Measurements from ENCODE around the gene DENND5B.
"Not testable (repeated sequence)": the region's sequence is repeated elsewhere in the genome, so short reads cannot be mapped to it uniquely, and the experiment has no call there.

Gene DENND5B

DNA sequence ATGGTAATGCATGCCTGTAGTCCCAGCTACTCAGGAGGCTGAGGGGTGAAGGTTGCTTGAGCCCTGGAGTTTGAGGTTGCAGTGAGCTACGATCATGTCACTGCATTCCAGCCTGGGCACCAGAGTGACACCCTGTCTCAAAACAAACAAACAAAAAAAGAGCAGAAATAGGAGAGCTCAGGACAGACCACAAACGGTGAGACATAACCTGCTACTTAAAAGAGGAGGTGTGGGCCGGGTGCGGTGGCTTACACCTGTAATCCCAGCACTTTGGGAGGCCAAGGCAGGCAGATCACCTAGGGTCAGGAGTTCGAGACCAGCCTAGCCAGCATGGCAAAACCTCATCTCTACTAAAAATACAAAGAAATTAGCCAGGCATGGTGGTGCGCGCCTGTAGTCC lies 115.3 kb downstream of the DENND5B start:
- H3K27me3 ChIP-seq (ENCODE audit: control insufficient read depth, insufficient read depth, low read length); H3K36me3 ChIP-seq (ENCODE audit: control insufficient read depth, insufficient read depth, low read length); H3K9ac ChIP-seq (ENCODE audit: low read length); H3K9me3 ChIP-seq (ENCODE audit: control insufficient read depth, low read length); H3K4me3 ChIP-seq (ENCODE audit: low read length); H3K4me1 ChIP-seq (ENCODE audit: control insufficient read depth, insufficient read depth, low read length): not testable (repeated sequence)

GRCh38 chr12:31474751-31475150 lies 116.2 kb downstream of the DENND5B start:
- no peak overlapping the region for H3K4me3 ChIP-seq (ENCODE audit: low read length)
- H3K9me3 ChIP-seq (ENCODE audit: control insufficient read depth, low read length), result no peaks in the 10 kb centered on the region
- peaks cover 6% of the 10 kb centered on the region for H3K4me1 ChIP-seq (ENCODE audit: control insufficient read depth, insufficient read depth, low read length)
- H3K36me3 ChIP-seq (ENCODE audit: control insufficient read depth, insufficient read depth, low read length), result no peaks in the 10 kb centered on the region
- H3K27me3 ChIP-seq (ENCODE audit: control insufficient read depth, insufficient read depth, low read length), result no peaks in the 10 kb centered on the region
- H3K9ac ChIP-seq (ENCODE audit: low read length), result no peak overlapping the region

DNA sequence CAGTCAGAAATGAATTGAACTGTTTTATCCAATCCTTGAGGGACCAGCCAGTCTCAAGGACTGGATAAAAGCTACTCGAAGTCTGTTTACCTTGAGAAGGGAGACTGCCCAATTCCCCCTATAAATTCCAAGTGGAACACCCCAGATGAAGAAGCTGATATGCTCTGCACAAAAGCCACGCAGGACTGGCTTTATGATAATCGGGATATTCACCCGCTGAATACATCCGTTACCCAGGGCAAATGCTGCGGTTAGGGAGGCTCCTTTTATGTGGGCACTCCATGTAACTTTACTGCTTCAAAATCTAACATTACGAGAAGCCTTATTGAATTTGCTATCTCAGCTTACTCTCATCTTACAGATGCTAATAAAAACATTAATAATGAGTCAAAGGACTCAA lies 119.1 kb downstream of the DENND5B start:
- no peak overlapping the region for H3K9ac ChIP-seq (ENCODE audit: low read length)
- H3K36me3 ChIP-seq (ENCODE audit: control insufficient read depth, insufficient read depth, low read length), result no peaks in the 10 kb centered on the region
- H3K9me3 ChIP-seq (ENCODE audit: control insufficient read depth, low read length), result no peaks in the 10 kb centered on the region
- H3K4me1 ChIP-seq (ENCODE audit: control insufficient read depth, insufficient read depth, low read length), result peaks cover 6% of the 10 kb centered on the region
- no peak overlapping the region for H3K4me3 ChIP-seq (ENCODE audit: low read length)
- H3K27me3 ChIP-seq (ENCODE audit: control insufficient read depth, insufficient read depth, low read length), result no peaks in the 10 kb centered on the region

DNA sequence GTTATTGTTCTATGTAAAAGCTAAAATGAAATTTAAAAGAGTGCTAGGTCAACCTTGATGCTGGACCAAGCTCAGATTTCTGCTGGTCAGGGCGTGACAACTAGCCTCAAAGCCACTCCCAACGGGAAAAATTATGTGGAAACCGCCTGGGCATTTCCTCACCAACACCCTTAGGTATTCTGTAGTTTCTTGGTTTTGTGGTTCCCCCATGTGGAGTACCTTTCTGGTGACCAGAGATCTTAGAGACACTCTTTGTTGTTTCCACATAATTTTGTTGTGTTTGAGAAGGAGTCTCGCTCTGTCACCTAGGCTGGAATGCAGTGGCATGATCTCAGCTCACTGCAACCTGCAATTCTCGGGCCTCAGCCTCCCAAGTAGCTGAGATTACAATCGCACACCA lies 119.9 kb downstream of the DENND5B start:
- Histone ChIP-seq H3K27me3 (ENCODE audit: control insufficient read depth, insufficient read depth, low read length) (no peaks in the 10 kb centered on the region), H3K4me3 (ENCODE audit: low read length) (no peak overlapping the region), H3K36me3 (ENCODE audit: control insufficient read depth, insufficient read depth, low read length) (no peaks in the 10 kb centered on the region), H3K9ac (ENCODE audit: low read length) (no peak overlapping the region), H3K9me3 (ENCODE audit: control insufficient read depth, low read length) (no peaks in the 10 kb centered on the region), H3K4me1 (ENCODE audit: control insufficient read depth, insufficient read depth, low read length) (peaks cover 6% of the 10 kb centered on the region)

DNA sequence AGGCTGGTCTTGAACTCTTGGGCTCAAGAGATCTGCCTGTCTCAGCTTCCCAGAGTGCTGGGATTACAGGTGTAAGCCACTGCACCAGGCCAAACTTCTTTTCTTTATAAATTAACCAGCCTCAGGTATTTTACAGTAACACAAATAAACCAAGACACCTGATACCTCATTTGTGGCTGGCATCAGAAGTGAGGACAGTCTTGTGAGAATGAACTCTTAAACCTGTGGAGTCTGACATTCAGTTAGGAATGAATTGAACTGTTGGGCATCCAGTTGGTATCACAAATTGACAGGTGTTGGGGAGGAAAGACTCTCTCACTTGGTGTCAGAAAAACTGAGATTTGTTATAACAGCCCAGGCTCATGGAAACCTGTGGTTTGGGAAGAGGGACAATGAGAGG lies 120.5 kb downstream of the DENND5B start:
- H3K9ac ChIP-seq (ENCODE audit: low read length), result no peak overlapping the region
- H3K9me3 ChIP-seq (ENCODE audit: control insufficient read depth, low read length), result no peaks in the 10 kb centered on the region
- peaks cover 6% of the 10 kb centered on the region for H3K4me1 ChIP-seq (ENCODE audit: control insufficient read depth, insufficient read depth, low read length)
- no peak overlapping the region for H3K4me3 ChIP-seq (ENCODE audit: low read length)
- no peaks in the 10 kb centered on the region for H3K27me3 ChIP-seq (ENCODE audit: control insufficient read depth, insufficient read depth, low read length)
- H3K36me3 ChIP-seq (ENCODE audit: control insufficient read depth, insufficient read depth, low read length), result no peaks in the 10 kb centered on the region

- Histone ChIP-seq H3K4me3 (ENCODE audit: low read length) (no peak overlapping the region), H3K27me3 (ENCODE audit: control insufficient read depth, insufficient read depth, low read length) (no peaks in the 10 kb centered on the region), H3K9ac (ENCODE audit: low read length) (no peak overlapping the region), H3K9me3 (ENCODE audit: control insufficient read depth, low read length) (no peaks in the 10 kb centered on the region), H3K36me3 (ENCODE audit: control insufficient read depth, insufficient read depth, low read length) (no peaks in the 10 kb centered on the region), H3K4me1 (ENCODE audit: control insufficient read depth, insufficient read depth, low read length) (no peaks in the 10 kb centered on the region)
Measured at GRCh38 chr12:31466768-31467167, 124.2 kb downstream of the DENND5B start.

GRCh38 chr12:31465002-31465401 lies 125.9 kb downstream of the DENND5B start:
- Histone ChIP-seq H3K9me3 (ENCODE audit: control insufficient read depth, low read length) (no peaks in the 10 kb centered on the region), H3K4me3 (ENCODE audit: low read length) (no peak overlapping the region), H3K9ac (ENCODE audit: low read length) (no peak overlapping the region), H3K36me3 (ENCODE audit: control insufficient read depth, insufficient read depth, low read length) (no peaks in the 10 kb centered on the region), H3K4me1 (ENCODE audit: control insufficient read depth, insufficient read depth, low read length) (no peaks in the 10 kb centered on the region), H3K27me3 (ENCODE audit: control insufficient read depth, insufficient read depth, low read length) (no peaks in the 10 kb centered on the region)

GRCh38 chr12:31460024-31460423 lies 130.9 kb downstream of the DENND5B start:
- H3K27me3 ChIP-seq (ENCODE audit: control insufficient read depth, insufficient read depth, low read length), result no peaks in the 10 kb centered on the region
- no peak overlapping the region for H3K9ac ChIP-seq (ENCODE audit: low read length)
- no peaks in the 10 kb centered on the region for H3K9me3 ChIP-seq (ENCODE audit: control insufficient read depth, low read length)
- H3K36me3 ChIP-seq (ENCODE audit: control insufficient read depth, insufficient read depth, low read length), result no peaks in the 10 kb centered on the region
- H3K4me1 ChIP-seq (ENCODE audit: control insufficient read depth, insufficient read depth, low read length), result no peaks in the 10 kb centered on the region
- H3K4me3 ChIP-seq (ENCODE audit: low read length), result no peak overlapping the region

- H3K27me3 ChIP-seq (ENCODE audit: control insufficient read depth, insufficient read depth, low read length), result no peaks in the 10 kb centered on the region
- H3K4me3 ChIP-seq (ENCODE audit: low read length), result no peak overlapping the region
- no peaks in the 10 kb centered on the region for H3K9me3 ChIP-seq (ENCODE audit: control insufficient read depth, low read length)
- H3K9ac ChIP-seq (ENCODE audit: low read length), result no peak overlapping the region
- H3K4me1 ChIP-seq (ENCODE audit: control insufficient read depth, insufficient read depth, low read length), result no peaks in the 10 kb centered on the region
- no peaks in the 10 kb centered on the region for H3K36me3 ChIP-seq (ENCODE audit: control insufficient read depth, insufficient read depth, low read length)
Measured at GRCh38 chr12:31456562-31456961, 134.4 kb downstream of the DENND5B start.

DNA sequence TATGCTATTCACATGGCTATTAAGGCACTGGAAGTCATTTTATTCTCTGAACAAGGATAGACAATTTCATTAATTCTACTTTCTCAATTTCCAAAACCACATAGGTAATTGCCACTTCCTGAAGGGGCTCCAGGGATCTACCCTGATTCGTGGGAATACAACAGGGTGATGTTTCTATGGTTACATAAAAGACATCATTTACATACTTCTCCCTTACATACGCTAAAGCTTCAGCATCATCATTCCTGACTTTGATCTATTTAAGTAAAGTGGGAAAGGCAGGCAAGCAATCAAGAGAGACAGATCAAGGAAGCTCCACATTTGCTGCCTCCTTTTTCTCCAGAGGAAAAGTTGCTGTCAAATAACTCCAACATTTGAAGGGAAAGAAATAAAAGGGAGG lies 146.2 kb downstream of the DENND5B start:
- H3K9ac ChIP-seq (ENCODE audit: low read length), result no peak overlapping the region

GRCh38 chr12:31440586-31440985 lies 150.3 kb downstream of the DENND5B start:
- Histone ChIP-seq H3K9ac (ENCODE audit: low read length) (no peak overlapping the region), H3K27me3 (ENCODE audit: control insufficient read depth, insufficient read depth, low read length) (no peaks in the 10 kb centered on the region), H3K4me3 (ENCODE audit: low read length) (no peak overlapping the region)

More for the DNA sequence above, 146.2 kb downstream of the DENND5B start:
- Histone ChIP-seq H3K4me3 (ENCODE audit: low read length) (no peak overlapping the region), H3K36me3 (ENCODE audit: control insufficient read depth, insufficient read depth, low read length) (no peaks in the 10 kb centered on the region), H3K27me3 (ENCODE audit: control insufficient read depth, insufficient read depth, low read length) (no peaks in the 10 kb centered on the region), H3K4me1 (ENCODE audit: control insufficient read depth, insufficient read depth, low read length) (no peaks in the 10 kb centered on the region), H3K9me3 (ENCODE audit: control insufficient read depth, low read length) (no peaks in the 10 kb centered on the region)

DNA sequence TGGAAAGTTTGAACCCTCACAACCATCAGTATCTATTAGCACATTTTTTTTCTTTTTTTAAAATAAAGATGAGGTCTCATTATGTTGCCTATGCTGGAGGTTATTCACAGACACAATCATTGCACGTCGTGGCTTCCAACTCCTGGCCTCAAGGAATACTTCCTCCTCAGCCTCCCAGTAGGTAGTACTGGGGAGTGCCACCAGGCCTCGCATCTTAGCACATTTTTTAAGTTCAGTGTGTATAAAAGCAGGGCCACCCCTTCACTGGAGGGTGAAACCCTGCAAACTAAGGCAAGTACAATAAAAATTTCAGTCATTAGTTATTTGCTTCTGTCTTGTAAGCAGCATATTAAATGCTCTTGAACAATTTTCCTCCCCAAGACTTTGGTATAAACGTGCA lies 150.8 kb downstream of the DENND5B start:
- Histone ChIP-seq H3K36me3 (ENCODE audit: control insufficient read depth, insufficient read depth, low read length) (no peaks in the 10 kb centered on the region), H3K4me1 (ENCODE audit: control insufficient read depth, insufficient read depth, low read length) (no peaks in the 10 kb centered on the region), H3K4me3 (ENCODE audit: low read length) (no peak overlapping the region), H3K9ac (ENCODE audit: low read length) (no peak overlapping the region), H3K27me3 (ENCODE audit: control insufficient read depth, insufficient read depth, low read length) (no peaks in the 10 kb centered on the region), H3K9me3 (ENCODE audit: control insufficient read depth, low read length) (no peaks in the 10 kb centered on the region)

More at GRCh38 chr12:31440586-31440985, 150.3 kb downstream of the DENND5B start:
- H3K4me1 ChIP-seq (ENCODE audit: control insufficient read depth, insufficient read depth, low read length), result no peaks in the 10 kb centered on the region
- H3K36me3 ChIP-seq (ENCODE audit: control insufficient read depth, insufficient read depth, low read length), result no peaks in the 10 kb centered on the region
- H3K9me3 ChIP-seq (ENCODE audit: control insufficient read depth, low read length), result no peaks in the 10 kb centered on the region

- Histone ChIP-seq H3K9me3 (ENCODE audit: control insufficient read depth, low read length) (no peaks in the 10 kb centered on the region), H3K36me3 (ENCODE audit: control insufficient read depth, insufficient read depth, low read length) (no peaks in the 10 kb centered on the region), H3K9ac (ENCODE audit: low read length) (no peak overlapping the region), H3K4me1 (ENCODE audit: control insufficient read depth, insufficient read depth, low read length) (no peaks in the 10 kb centered on the region), H3K27me3 (ENCODE audit: control insufficient read depth, insufficient read depth, low read length) (no peaks in the 10 kb centered on the region), H3K4me3 (ENCODE audit: low read length) (no peak overlapping the region)
Measured at GRCh38 chr12:31431721-31432240, 159.2 kb downstream of the DENND5B start.

Measured in mucosa of stomach (tissue), 1 donor.